ENCODE data around the gene DTX1. TPM values are rescaled to one million over a fixed set of nuclear protein-coding genes. Genes with fewer than 3 reads are reported as not detected.

The DTX1 gene
- total RNA-seq, 1 donor from 2014 or later: 0.16 TPM

DNA sequence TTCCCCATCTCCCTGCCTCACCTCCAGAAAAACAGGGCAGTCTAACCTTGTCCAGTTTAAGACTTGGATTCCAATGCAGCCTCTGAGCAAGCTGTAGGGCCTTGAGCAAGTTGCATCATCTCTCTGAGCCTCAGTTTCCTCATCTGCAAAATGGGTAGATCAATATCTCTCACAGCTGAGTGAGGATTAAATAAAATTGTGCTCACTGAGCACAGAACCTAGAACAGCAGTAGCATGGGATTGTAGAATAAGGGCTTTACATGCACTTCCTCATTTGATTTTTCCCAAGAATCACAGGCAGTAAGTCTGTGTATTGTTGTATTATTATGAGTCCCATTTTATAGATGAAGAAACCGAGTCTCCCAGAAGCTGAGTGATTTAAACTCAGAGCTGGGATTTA, 2.0 kb downstream of the DTX1 start:
- no peak for DNase-seq (ENCODE audit: low spot score)
- H3K9me3 Mint-ChIP-seq: no peaks in the 10 kb centered on the region
- H3K27ac Mint-ChIP-seq: no peak overlapping the region
- no peaks in the 10 kb centered on the region for H3K4me1 Mint-ChIP-seq (ENCODE audit: low read depth)
- peaks cover 22% of the 10 kb centered on the region for H3K27me3 Mint-ChIP-seq (ENCODE audit: low read depth)
- no peaks in the 10 kb centered on the region for H3K36me3 Mint-ChIP-seq (ENCODE audit: low read depth)
- intact Hi-C loops (cut with micrococcal nuclease): no loop called here
- H3K4me3 Mint-ChIP-seq (ENCODE audit: low read depth): no peak overlapping the region

DNA sequence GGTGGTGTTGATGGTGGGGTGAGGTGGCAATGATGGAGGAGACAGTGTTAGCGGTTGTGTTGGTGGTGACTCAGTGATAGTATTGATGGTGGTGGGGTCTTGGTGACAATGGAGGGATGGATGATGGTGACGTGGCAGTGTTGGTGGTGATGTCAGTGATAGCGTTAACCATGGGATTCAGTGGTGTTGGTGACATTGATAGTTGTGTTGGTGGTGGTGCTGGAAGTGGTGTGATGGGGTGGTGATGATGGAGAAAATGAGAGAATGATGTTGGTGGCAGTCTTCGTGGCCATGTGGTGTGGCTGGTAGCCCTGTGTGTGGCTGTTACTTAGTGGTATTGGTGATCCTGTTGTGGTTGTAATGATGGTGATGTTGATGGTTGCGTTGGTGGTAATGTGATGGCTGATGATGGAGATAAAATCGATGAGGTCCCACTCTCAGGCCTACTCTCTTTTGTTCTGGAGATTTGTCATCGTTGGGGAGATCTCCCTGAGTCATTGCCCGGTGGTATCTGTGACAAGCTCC, 2.6 kb downstream of the DTX1 start:
- Mint-ChIP-seq H3K36me3 (ENCODE audit: low read depth) (no peaks in the 10 kb centered on the region), H3K27me3 (ENCODE audit: low read depth) (peaks cover 22% of the 10 kb centered on the region), H3K4me3 (ENCODE audit: low read depth) (no peak overlapping the region), H3K4me1 (ENCODE audit: low read depth) (no peaks in the 10 kb centered on the region), H3K9me3 (no peaks in the 10 kb centered on the region), H3K27ac (no peak overlapping the region)
- intact Hi-C loops (cut with micrococcal nuclease): no loop called here
- DNase-seq (ENCODE audit: low spot score): no peak

DNA sequence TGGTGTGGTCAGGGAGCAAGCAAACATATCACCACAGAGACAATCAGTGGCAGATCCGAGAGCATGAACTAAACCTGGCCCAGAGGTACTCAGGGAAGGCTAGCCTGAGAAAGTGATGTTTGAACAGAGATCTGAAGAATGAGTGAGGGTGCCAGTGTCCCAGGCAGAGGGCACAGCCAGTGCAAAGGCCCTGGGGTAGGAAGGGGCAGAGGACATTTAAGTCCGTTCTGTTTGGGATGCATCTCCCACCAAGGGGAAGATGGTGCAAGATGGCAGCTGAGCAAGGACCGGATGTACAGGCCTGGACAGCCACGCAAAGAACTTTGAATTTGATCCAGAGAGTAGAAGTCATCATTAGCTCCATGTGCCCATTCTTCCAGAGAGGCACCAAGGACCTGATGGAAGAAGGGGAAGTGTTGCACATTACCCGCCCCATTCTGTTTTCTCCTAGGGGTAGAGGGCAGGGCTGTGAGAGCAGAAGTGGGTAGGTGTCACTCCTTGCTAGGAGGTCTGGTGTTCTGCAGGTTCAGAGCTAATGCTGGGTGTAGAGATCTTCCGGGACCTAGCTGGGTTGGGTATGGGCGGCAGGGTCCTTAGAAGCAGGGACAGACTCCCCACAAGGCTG, 3.9 kb downstream of the DTX1 start:
- Mint-ChIP-seq H3K4me3 (ENCODE audit: low read depth) (no peak overlapping the region), H3K4me1 (ENCODE audit: low read depth) (no peaks in the 10 kb centered on the region), H3K27ac (no peak overlapping the region), H3K9me3 (no peaks in the 10 kb centered on the region), H3K27me3 (ENCODE audit: low read depth) (peaks cover 12% of the 10 kb centered on the region), H3K36me3 (ENCODE audit: low read depth) (no peaks in the 10 kb centered on the region)
- intact Hi-C loops (cut with micrococcal nuclease): no loop called here
- DNase-seq (ENCODE audit: low spot score): no peak

DNA sequence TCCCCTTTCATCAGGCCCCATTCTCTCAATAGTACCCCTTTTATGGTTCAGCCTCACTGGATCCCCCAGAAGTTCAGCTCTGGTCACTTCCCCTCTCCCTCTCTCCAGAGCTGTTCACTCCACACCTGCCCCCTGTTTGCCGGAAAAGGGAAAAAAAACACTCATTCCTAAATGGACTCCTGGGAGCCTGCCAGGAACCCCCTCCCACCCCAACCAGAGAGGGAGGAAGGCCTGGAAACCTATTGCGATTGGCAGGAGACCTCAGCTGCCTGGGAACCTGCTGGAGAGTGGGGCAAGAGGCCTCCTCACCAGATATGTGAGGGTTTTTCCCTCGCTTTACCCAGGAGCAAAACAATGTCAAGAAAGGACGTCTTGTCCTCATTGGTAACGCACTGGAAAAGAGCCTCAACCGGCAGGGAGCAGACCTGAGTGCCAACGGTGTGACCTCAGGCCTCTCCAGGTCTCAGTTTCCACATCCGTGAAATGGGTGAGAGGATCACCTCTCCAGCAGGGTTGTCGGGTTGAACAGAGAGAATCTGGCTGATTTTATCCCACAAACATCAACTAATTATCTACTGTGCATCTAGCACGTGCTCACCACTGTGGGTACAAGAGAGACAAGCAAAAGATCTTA, 4.6 kb downstream of the DTX1 start:
- H3K4me3 Mint-ChIP-seq (ENCODE audit: low read depth): no peak overlapping the region
- H3K4me1 Mint-ChIP-seq (ENCODE audit: low read depth): no peaks in the 10 kb centered on the region
- no peaks in the 10 kb centered on the region for H3K36me3 Mint-ChIP-seq (ENCODE audit: low read depth)
- no peaks in the 10 kb centered on the region for H3K9me3 Mint-ChIP-seq
- no peak for DNase-seq (ENCODE audit: low spot score)
- intact Hi-C loops (cut with micrococcal nuclease): no loop called here
- H3K27ac Mint-ChIP-seq: no peak overlapping the region
- peaks cover 6% of the 10 kb centered on the region for H3K27me3 Mint-ChIP-seq (ENCODE audit: low read depth)

DNA sequence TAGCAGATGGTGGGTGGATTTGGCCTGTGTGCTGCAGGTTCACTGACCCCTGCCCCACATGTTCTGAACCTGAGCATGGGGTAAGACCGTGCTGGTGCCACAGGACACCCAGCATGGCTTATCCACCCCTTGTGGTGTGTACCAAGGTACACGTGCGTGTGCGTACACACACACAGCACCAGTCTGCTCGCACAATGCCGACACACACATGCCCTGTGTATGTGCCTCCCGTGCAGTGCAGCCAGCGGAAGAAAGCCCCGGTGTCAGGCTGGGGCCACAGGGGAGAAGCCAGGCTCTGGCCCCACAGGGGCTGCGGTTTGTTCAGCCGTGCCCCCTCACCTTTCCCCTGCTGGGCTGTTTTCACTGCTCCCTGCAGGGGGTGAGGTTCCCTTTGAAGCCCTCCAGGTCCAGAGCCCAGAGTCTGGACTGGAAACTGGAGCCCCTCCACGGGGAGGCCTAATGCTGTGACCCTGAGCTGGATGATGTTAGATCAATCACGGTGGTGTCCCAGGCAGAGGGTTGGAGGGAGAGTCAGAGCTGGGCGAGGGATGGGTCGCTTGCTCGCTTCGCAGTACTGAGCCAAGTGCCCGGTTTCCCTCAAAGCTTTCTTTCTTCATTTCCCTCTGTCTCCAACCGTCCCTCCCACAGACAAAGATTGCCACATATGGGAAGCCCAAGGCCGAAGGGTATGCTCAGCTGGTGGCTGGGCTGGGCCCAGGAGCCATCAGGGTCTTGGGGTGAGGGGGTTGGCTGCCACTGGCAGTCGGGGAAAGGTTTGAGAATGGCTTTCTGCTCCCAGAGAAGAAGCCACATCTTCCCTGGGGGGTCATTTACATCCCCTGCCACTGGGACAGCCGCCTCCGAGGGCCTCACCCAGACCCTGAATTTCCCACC, 6.2 kb downstream of the DTX1 start:
- Mint-ChIP-seq H3K9me3 (no peaks in the 10 kb centered on the region), H3K4me3 (ENCODE audit: low read depth) (no peak overlapping the region), H3K27me3 (ENCODE audit: low read depth) (peaks cover 3% of the 10 kb centered on the region), H3K36me3 (ENCODE audit: low read depth) (no peaks in the 10 kb centered on the region), H3K27ac (no peak overlapping the region), H3K4me1 (ENCODE audit: low read depth) (no peaks in the 10 kb centered on the region)
- intact Hi-C loops (cut with micrococcal nuclease): no loop called here
- DNase-seq (ENCODE audit: low spot score): no peak

DNA sequence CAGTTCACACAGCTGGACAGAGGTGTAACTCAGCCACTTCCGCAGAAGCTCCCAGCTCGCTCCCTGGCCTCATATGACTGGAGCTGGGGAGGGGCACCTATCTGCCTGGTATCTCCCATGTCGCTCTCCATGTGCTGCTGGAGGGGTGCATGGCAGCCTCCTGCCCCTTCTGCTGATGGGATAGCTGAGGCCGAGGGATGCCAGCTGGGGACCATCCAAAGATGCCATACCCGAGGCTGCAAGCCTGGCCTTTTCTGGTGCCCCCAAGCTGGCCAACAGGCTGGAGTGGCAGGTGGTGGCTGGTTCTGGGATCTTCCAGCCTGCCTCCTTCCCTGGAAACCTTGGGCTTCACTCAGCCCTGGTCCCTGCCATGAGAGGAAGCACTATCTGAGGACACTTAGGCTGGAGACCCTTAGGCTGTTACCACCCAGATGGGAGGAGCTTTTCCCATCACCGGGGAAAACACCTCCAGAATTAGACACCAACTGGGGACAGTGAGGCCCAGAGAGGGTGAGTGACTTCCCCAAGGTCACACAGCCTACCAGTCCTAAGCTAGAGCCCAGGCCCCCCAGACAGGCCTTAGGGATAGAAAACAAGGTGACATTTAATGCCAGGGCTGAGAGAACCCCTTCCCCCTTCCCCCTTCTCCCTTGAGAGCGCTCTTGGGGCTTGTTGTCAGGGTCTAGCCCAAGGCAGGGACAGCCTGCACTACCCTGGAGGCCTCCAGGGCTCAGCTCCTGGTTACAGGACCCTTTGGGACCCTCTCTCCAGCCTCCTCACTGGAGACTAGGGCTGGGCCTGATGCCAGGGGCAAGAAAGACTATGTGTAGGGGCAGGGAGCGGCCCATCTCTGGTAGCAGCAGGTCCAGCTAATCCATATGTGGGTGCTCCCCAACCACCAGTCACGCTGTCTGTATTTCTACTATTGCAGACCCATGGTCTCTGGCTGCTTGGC, 7.1 kb downstream of the DTX1 start:
- intact Hi-C loops (cut with micrococcal nuclease): no loop called here
- Mint-ChIP-seq H3K4me1 (ENCODE audit: low read depth) (no peaks in the 10 kb centered on the region), H3K9me3 (no peaks in the 10 kb centered on the region), H3K36me3 (ENCODE audit: low read depth) (no peaks in the 10 kb centered on the region), H3K4me3 (ENCODE audit: low read depth) (no peak overlapping the region), H3K27me3 (ENCODE audit: low read depth) (no peaks in the 10 kb centered on the region), H3K27ac (no peak overlapping the region)
- DNase-seq (ENCODE audit: low spot score): no peak

DNA sequence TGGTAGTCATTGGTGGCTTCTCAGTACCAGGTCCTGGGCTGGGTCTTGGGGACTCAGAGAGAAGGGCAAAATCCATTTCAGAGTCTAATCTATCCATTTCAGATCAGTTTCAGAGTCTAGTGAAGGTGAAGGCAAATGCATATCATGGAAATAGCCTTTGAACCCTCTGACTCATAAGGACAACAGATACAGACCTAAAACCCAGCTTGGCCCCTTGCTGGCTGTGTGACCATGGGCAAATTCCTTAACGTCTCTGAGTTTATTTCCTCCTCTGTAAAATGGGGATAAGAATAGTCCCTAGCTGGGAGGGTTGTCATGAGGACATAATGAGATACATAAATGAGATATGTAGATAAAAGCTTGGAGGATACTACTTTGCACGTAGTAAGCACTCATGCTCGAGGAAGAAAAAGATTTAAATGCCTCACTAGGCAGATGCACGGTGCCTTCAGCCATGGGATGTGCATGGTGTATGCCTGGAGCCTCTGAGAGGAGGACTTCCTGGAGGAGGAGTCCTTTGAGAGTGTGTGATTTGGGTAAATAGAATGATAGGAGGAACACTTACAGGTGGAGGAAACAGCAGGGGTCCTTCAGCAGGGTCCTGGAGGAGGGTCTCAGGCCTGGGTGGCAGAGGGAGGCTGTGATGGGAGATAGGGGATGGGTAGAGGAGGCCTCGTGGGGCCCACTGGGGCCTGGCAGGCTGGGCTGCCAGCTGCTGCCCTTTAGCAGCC, 8.0 kb downstream of the DTX1 start:
- H3K27me3 Mint-ChIP-seq (ENCODE audit: low read depth): no peaks in the 10 kb centered on the region

DNA sequence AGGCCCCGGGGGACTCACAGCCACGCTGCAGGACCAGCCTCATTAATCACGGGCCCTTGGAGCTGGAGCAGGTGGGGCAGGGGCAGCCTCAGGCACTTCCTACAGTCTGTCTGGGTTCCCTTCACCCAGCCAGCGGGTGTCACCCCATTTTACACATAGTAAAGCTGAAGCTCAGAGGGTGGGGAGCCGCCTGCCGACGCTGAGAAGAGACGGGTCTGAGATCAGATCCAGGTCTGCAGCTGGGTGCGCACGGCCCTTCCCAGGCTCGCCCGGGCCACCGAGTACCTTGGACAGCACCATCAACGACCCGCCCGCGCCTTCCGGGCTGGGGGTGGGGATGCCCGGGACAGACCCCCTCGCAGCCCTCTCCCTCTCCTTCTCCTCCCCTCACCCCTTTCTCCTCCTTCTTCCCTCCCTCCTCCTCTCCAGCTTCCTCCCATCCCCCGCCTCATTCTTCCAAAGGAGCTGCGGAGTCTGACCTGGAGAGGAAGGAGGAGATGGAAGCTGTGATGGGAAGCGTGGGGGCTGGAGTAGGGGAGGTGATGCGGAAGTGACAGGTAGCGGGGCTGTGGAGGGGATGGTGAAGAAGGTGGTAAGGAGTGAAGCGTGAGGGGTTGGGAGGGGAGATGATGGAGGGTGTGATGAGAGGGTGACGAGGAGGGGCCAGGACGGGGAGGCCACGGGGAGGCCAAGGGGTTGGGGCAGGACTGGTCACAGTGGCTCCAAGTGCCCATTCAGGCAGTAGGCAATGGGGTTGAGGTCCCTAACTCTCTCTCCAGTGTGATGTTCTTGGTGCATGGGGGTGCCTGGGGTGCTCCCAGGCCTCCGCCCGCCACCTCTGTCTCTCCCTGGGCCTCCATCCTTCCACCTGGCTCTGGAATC, 8.8 kb downstream of the DTX1 start:
- DNase-seq (ENCODE audit: low spot score): no peak
- intact Hi-C loops (cut with micrococcal nuclease): no loop called here
- H3K4me3 Mint-ChIP-seq (ENCODE audit: low read depth): no peak overlapping the region
- no peaks in the 10 kb centered on the region for H3K9me3 Mint-ChIP-seq
- H3K27ac Mint-ChIP-seq: no peak overlapping the region
- H3K27me3 Mint-ChIP-seq (ENCODE audit: low read depth): no peaks in the 10 kb centered on the region
- H3K4me1 Mint-ChIP-seq (ENCODE audit: low read depth): no peaks in the 10 kb centered on the region
- H3K36me3 Mint-ChIP-seq (ENCODE audit: low read depth): no peaks in the 10 kb centered on the region

More for the DNA sequence above, 8.0 kb downstream of the DTX1 start:
- no peak overlapping the region for H3K4me3 Mint-ChIP-seq (ENCODE audit: low read depth)
- no peak overlapping the region for H3K27ac Mint-ChIP-seq
- intact Hi-C loops (cut with micrococcal nuclease): no loop called here
- no peaks in the 10 kb centered on the region for H3K36me3 Mint-ChIP-seq (ENCODE audit: low read depth)
- no peak for DNase-seq (ENCODE audit: low spot score)
- no peaks in the 10 kb centered on the region for H3K4me1 Mint-ChIP-seq (ENCODE audit: low read depth)
- H3K9me3 Mint-ChIP-seq: no peaks in the 10 kb centered on the region

DNA sequence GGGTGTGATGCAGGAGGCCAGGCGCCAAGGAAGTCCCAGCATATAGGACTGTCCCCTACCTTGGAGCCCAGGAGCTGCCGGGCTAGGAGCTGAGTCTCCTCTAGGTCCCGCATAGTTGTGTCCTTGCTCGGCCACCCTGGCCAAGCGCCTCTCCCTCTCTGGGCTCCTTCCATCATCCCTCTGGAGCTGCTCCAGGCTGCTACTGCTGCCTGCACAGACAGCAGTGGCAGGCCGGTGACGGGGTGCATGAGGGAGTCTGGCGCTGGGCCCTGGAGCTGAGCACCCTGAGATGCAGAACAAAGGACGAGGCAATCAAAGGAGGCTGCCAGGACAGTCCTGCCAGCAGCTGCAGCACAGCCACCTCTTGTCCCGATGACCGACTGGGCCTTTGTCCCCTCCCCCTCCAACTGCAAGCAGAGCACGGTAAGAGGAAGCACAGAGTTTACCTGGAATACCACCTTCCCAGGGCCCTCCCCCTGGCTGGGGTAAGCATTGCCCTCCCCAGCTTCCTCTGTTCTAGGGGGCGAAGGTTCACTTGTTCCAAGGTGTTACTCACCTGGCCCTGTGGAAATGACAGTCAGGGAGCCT, 10.4 kb downstream of the DTX1 start:
- H3K9me3 Mint-ChIP-seq: no peaks in the 10 kb centered on the region
- no peaks in the 10 kb centered on the region for H3K4me1 Mint-ChIP-seq (ENCODE audit: low read depth)
- no peaks in the 10 kb centered on the region for H3K27me3 Mint-ChIP-seq (ENCODE audit: low read depth)

DNA sequence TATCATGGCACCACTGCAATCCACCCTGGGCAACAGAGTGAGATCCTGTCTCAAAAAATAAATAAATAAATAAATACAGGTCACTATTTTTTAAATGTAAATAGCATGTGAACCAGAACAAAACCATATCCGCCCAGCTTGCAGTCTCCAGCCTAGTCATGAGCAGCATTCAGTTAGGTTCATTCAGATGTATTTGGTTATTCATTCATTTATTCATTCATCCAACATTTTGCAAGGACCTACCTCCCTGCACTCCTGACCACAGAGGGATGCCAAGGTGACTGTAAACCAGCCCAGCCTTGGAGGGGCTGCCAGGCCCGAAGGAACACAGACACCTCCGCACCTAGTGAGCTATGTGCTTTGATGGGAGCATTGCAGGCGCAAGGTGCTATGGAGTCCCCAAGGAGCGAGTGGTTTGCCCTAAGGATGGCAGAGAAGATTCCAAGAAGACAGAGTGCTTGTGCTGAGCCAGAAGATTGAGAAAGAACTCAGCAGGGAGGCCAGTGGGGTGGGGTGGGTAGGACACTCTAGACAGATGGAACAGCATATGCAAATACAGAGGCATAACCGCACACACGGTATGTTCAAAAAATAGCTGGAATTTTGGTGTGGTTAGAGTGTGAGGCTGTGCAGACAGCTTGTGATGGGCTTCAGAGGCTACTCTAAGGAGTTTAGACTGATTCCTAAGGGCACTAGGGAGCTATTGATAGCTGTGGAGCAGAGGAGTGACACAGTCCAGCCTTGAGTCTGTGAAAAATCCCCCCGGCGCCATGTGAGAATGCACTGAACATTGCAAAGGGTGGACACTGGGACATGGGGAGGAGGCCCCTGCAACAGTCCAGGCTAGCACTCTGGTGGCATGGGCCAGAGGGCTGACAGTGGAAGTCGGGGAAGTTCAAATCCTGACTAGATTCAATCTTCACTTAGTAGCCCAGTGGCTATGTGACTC, 11.7 kb downstream of the DTX1 start:
- no peaks in the 10 kb centered on the region for H3K4me1 Mint-ChIP-seq (ENCODE audit: low read depth)
- H3K4me3 Mint-ChIP-seq (ENCODE audit: low read depth): no peak overlapping the region
- DNase-seq (ENCODE audit: low spot score): no peak
- no peak overlapping the region for H3K27ac Mint-ChIP-seq
- no peaks in the 10 kb centered on the region for H3K27me3 Mint-ChIP-seq (ENCODE audit: low read depth)
- no peaks in the 10 kb centered on the region for H3K9me3 Mint-ChIP-seq
- H3K36me3 Mint-ChIP-seq (ENCODE audit: low read depth): no peaks in the 10 kb centered on the region
- intact Hi-C loops (cut with micrococcal nuclease): no loop called here

More for the DNA sequence above, 10.4 kb downstream of the DTX1 start:
- intact Hi-C loops (cut with micrococcal nuclease): no loop called here
- no peak for DNase-seq (ENCODE audit: low spot score)
- Mint-ChIP-seq H3K27ac (no peak overlapping the region), H3K36me3 (ENCODE audit: low read depth) (no peaks in the 10 kb centered on the region), H3K4me3 (ENCODE audit: low read depth) (no peak overlapping the region)

Measured in activated T-helper 2 cell treated with anti-CD3 and anti-CD28 coated beads, Interferon-gamma antibody, Interleukin-2, Interleukin-4, amounts not matched to agents 10 μg/mL and 5 μg/mL and 100 μg/mL, durations not matched to agents 14 hours and 24 hours and 36 hours (primary cell).